Right lobe of liver (tissue), 4 donors: Measurements from ENCODE around the gene SPATC1L.

Experiments
- POLR2A ChIP-seq: fragments of 450-650 bp; IDR thresholded peaks from one replicate; pipeline ENCODE4 v1.6.1; 2017; ENCODE audit warnings: antibody characterized with exemption, mild to moderate bottlenecking
- TF ChIP-seq, protein P1 (sequence below), 4 donors: fragments of 200-600 bp in 3 of 4; fragments of 450-650 bp in 1 of 4; IDR thresholded peaks; one replicate each; pipeline versions ENCODE4 v1.5.1 to v1.8.0; 2016 to 2022; ENCODE audit warnings: antibody characterized with exemption in 4 of 4, mild to moderate bottlenecking in 2 of 4
- donor health status: DM: no; HTN: no; CAD: no.
- donor health status: DM: no; HTN: no; CAD: no.
- donor health status: DM: no; HTN: yes; CAD: no.

DNA sequence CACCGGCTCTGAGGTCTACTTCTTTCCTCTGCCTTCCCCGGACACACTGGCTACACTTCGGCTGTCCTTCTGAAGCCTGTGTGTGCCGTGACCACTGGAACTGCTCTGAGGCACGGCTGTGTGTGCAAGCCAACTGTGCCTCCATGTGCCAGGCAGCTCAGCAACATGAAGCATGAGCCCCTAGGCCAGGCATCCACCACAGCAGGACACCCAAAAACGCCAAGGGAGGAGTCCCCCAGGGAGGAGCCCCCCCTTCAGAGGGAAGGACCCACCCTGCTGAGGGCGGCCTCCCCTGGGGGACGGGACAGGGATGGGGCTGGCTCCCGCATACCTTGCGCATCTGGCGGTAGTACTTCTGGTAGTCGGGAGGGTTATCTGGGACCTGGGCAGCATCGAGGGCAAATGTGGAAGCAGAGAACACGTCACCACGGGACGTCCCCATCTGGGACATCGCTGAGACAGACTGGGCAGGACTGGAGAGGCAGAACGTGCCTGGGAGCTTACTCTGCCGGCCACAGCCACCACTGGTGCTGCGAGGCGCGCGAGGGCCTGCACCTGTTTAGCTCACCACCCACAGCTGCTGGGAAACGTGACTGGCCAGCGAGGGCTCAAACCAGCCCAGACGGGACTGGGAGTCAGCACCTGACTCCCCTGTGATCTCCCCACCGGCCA lies 23.8 kb upstream of the SPATC1L start:
- TF ChIP-seq, protein P1, sequence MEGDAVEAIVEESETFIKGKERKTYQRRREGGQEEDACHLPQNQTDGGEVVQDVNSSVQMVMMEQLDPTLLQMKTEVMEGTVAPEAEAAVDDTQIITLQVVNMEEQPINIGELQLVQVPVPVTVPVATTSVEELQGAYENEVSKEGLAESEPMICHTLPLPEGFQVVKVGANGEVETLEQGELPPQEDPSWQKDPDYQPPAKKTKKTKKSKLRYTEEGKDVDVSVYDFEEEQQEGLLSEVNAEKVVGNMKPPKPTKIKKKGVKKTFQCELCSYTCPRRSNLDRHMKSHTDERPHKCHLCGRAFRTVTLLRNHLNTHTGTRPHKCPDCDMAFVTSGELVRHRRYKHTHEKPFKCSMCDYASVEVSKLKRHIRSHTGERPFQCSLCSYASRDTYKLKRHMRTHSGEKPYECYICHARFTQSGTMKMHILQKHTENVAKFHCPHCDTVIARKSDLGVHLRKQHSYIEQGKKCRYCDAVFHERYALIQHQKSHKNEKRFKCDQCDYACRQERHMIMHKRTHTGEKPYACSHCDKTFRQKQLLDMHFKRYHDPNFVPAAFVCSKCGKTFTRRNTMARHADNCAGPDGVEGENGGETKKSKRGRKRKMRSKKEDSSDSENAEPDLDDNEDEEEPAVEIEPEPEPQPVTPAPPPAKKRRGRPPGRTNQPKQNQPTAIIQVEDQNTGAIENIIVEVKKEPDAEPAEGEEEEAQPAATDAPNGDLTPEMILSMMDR (IDR thresholded peaks at IDR 0.05) = no peak
- no peak for TF ChIP-seq POLR2A
